Mucosa of descending colon (tissue), 3 donors: Measurements from ENCODE around the gene P3H1. TPM values are rescaled to one million over a fixed set of nuclear protein-coding genes. Genes with fewer than 3 reads are reported as not detected.

Experiments used
- ATAC-seq: fragments of 200-7000 bp; cut with Tn5 transposase; one replicate; pipeline ENCODE4 v1.9.1; 2020; ENCODE audit warnings: mild to moderate bottlenecking, moderate library complexity
- DNase-seq, 3 donors: peaks; one replicate each; pipeline ENCODE4 v3.0.0-alpha.2; 2020
- H3K36me3 ChIP-seq: fragments of 200-600 bp; one replicate; pipeline ENCODE4 v1.8.0; 2021; ENCODE audit warnings: low read depth, mild to moderate bottlenecking
- H3K4me1 ChIP-seq: fragments of 200-600 bp; one replicate; pipeline ENCODE4 v1.8.0; 2021; ENCODE audit warnings: low read depth, mild to moderate bottlenecking
- H3K4me3 ChIP-seq: fragments of 200-600 bp; one replicate; pipeline ENCODE4 v1.8.0; 2021; ENCODE audit warnings: mild to moderate bottlenecking
- H3K9me3 ChIP-seq: fragments of 200-600 bp; one replicate; pipeline ENCODE4 v1.8.0; 2021; ENCODE audit warnings: mild to moderate bottlenecking
- intact Hi-C, 2 donors: fragments of 100-400 bp; cut with DNase I in 1 of 2; cut with micrococcal nuclease in 1 of 2; formaldehyde crosslinking; loops; one replicate each; pipeline versions ENCODE4 v1.11.0 to v1.11.1; 2022; cut with DNase I, micrococcal nuclease
- total RNA-seq, 3 donors: library from RNA; stranded (reverse); fragmentation: NEBNext Ultra II Directional in 2 of 3; extraction: Animal tissue kit (Norgen Biotek cat#: 25700) in 2 of 3; gene quantifications; one replicate each; pipeline versions ENCODE4 v1.2.1 to v1.2.4, GENCODE V29; 2021 to 2023
- TF ChIP-seq, protein P1 (sequence below): fragments of 200-600 bp; IDR thresholded peaks from one replicate; pipeline ENCODE4 v1.8.0; 2022; ENCODE audit warnings: antibody characterized with exemption, mild to moderate bottlenecking
- donor health status: DM: no; HTN: no; CAD: no; lungs with moderate emphysema.
- donor health status: DM: no; HTN: no; CAD: no.
- donor health status: DM: no; HTN: yes; CAD: no.

The P3H1 gene
- total RNA-seq, 3 donors from 2014 or later: 8.0 to 20.0 (median 14.5) TPM

GRCh38 chr1:42762269-42762668 is 4.6 kb downstream of the P3H1 start:
- TF ChIP-seq, protein P1, sequence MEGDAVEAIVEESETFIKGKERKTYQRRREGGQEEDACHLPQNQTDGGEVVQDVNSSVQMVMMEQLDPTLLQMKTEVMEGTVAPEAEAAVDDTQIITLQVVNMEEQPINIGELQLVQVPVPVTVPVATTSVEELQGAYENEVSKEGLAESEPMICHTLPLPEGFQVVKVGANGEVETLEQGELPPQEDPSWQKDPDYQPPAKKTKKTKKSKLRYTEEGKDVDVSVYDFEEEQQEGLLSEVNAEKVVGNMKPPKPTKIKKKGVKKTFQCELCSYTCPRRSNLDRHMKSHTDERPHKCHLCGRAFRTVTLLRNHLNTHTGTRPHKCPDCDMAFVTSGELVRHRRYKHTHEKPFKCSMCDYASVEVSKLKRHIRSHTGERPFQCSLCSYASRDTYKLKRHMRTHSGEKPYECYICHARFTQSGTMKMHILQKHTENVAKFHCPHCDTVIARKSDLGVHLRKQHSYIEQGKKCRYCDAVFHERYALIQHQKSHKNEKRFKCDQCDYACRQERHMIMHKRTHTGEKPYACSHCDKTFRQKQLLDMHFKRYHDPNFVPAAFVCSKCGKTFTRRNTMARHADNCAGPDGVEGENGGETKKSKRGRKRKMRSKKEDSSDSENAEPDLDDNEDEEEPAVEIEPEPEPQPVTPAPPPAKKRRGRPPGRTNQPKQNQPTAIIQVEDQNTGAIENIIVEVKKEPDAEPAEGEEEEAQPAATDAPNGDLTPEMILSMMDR: no peak
- DNase-seq (no peak), ATAC-seq (no peak)
- no peaks in the 10 kb centered on the region for H3K9me3 ChIP-seq
- intact Hi-C loops: no loop called here
- peaks cover 5% of the 10 kb centered on the region for H3K4me1 ChIP-seq
- H3K4me3 ChIP-seq: no peak overlapping the region
- H3K36me3 ChIP-seq: no peaks in the 10 kb centered on the region

- no peak for DNase-seq
- Histone ChIP-seq H3K9me3 (no peaks in the 10 kb centered on the region), H3K4me1 (peaks cover 5% of the 10 kb centered on the region), H3K36me3 (no peaks in the 10 kb centered on the region), H3K4me3 (no peak overlapping the region)
- no peak for ATAC-seq
- intact Hi-C loops: no loop called here
- TF ChIP-seq, protein P1: no peak
Observed at GRCh38 chr1:42761567-42761966, 5.3 kb downstream of the P3H1 start.

- TF ChIP-seq, protein P1: no peak
- Histone ChIP-seq H3K4me3 (no peak overlapping the region), H3K4me1 (no peaks in the 10 kb centered on the region), H3K9me3 (no peaks in the 10 kb centered on the region), H3K36me3 (no peaks in the 10 kb centered on the region)
- intact Hi-C loops: no loop called here
- no peak for DNase-seq
- no peak for ATAC-seq
Observed at GRCh38 chr1:42759114-42759513, 7.7 kb downstream of the P3H1 start.

DNA sequence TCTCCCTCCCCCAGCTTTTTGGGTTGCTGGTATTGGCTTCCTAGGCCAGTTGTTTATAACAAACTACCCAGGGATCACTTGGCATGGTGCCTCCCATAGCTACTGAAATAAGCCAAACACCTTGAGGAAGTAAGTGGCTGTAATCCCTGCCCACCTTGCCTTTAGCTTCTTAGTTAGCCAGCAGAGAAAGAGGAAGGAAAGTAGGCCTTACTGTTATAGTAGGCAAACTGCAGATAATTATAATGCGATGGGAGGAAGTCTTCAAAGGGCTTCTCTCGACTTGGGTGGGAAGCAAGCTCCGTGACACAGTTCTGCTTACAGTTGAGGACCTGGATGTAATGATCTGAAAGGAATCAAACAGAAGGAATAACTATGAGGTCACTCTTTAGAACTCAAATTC is 8.2 kb downstream of the P3H1 start:
- ATAC-seq: peak; percentile 50
- TF ChIP-seq, protein P1: no peak
- Histone ChIP-seq H3K36me3 (no peaks in the 10 kb centered on the region), H3K4me3 (no peak overlapping the region), H3K4me1 (no peaks in the 10 kb centered on the region), H3K9me3 (no peaks in the 10 kb centered on the region)
- intact Hi-C loops: no loop called here
- DNase-seq: peak in 1 of 3 donors; percentile 38

GRCh38 chr1:42757892-42758275 is 8.9 kb downstream of the P3H1 start:
- H3K9me3 ChIP-seq: no peaks in the 10 kb centered on the region
- H3K4me3 ChIP-seq: no peak overlapping the region
- H3K4me1 ChIP-seq: no peaks in the 10 kb centered on the region
- no peak for ATAC-seq
- DNase-seq: no peak
- intact Hi-C loops: no loop called here
- no peaks in the 10 kb centered on the region for H3K36me3 ChIP-seq
- TF ChIP-seq, protein P1: no peak
